Measurements from ENCODE around the gene RBBP8. TPM values are rescaled to one million over a fixed set of nuclear protein-coding genes. Genes with fewer than 3 reads are reported as not detected.
A peak's percentile ranks its signal among the peaks of the same experiment; 100 is the strongest.
"Not testable (repeated sequence)": the region's sequence is repeated elsewhere in the genome, so short reads cannot be mapped to it uniquely, and the experiment has no call there.

RBBP8 gene
- polyA plus RNA-seq (2013, experiment 1 of 2; ENCODE audit: insufficient read length), result 22.0 TPM
- 13.1 TPM for polyA plus RNA-seq (2013, experiment 2 of 2; ENCODE audit: insufficient read length)

GRCh38 chr18:22933206-22933965 lies at the start of gene RBBP8:
Gene RBBP8 (plus strand): TSS chr18:22933328. CDS start chr18:22936852, 3,524 bp downstream.
- peak; percentile 77 for DNase-seq

- DNase-seq, result no peak
These were observed 49.3 kb upstream of the RBBP8 start for GRCh38 chr18:22883827-22884226.

- DNase-seq, result not testable (repeated sequence)
These were observed 47.4 kb upstream of the RBBP8 start for GRCh38 chr18:22885694-22886093.

- no peak for DNase-seq
These were observed 33.7 kb upstream of the RBBP8 start for GRCh38 chr18:22899421-22899820.

- no peak for DNase-seq
These were observed 32.4 kb upstream of the RBBP8 start for GRCh38 chr18:22900558-22901238.

GRCh38 chr18:22902093-22902492 lies 31.0 kb upstream of the RBBP8 start:
- DNase-seq, result no peak

- DNase-seq, result not testable (repeated sequence)
These were observed 29.9 kb upstream of the RBBP8 start for GRCh38 chr18:22903248-22903647.

- DNase-seq, result no peak
These were observed 21.0 kb upstream of the RBBP8 start for GRCh38 chr18:22912149-22912548.

GRCh38 chr18:22912835-22913234 lies 20.3 kb upstream of the RBBP8 start:
- DNase-seq, result peak; percentile 70

- DNase-seq, result no peak
These were observed 19.3 kb upstream of the RBBP8 start for GRCh38 chr18:22913861-22914260.

- DNase-seq, result no peak
These were observed 18.5 kb upstream of the RBBP8 start for GRCh38 chr18:22914633-22915032.

- DNase-seq, result no peak
These were observed 17.8 kb upstream of the RBBP8 start for GRCh38 chr18:22915337-22915736.

GRCh38 chr18:22921772-22922171 lies 11.4 kb upstream of the RBBP8 start:
- no peak for DNase-seq

GRCh38 chr18:22924589-22924988 lies 8.5 kb upstream of the RBBP8 start:
- no peak for DNase-seq

- DNase-seq, result no peak
These were observed 6.7 kb upstream of the RBBP8 start for GRCh38 chr18:22926454-22926853.

- no peak for DNase-seq
These were observed 4.8 kb upstream of the RBBP8 start for GRCh38 chr18:22928339-22928738.

- DNase-seq, result peak; percentile 64
These were observed 2.9 kb upstream of the RBBP8 start for GRCh38 chr18:22930089-22930713.

GRCh38 chr18:22932885-22933205 lies 283 bp upstream of the RBBP8 start:
- no peak for DNase-seq

GRCh38 chr18:22933966-22934423 lies 867 bp downstream of the RBBP8 start:
- DNase-seq, result peak; percentile 15

- no peak for DNase-seq
These were observed 1.7 kb downstream of the RBBP8 start for GRCh38 chr18:22934789-22935188.

- DNase-seq, result no peak
These were observed 2.3 kb downstream of the RBBP8 start for GRCh38 chr18:22935431-22935830.

GRCh38 chr18:22936515-22936914 lies 3.4 kb downstream of the RBBP8 start:
- DNase-seq, result no peak

GRCh38 chr18:22939649-22940048 lies 6.5 kb downstream of the RBBP8 start:
- DNase-seq, result no peak

- DNase-seq, result no peak
These were observed 10.7 kb downstream of the RBBP8 start for GRCh38 chr18:22943847-22944246.

Measured in fibroblast of skin of back (primary cell).